ENCODE data around the gene CORO6.

GRCh38 chr17:29614349-29615047 lies 8.2 kb downstream of the CORO6 start:
- no peak for TF ChIP-seq CTCF (IDR thresholded peaks at IDR 0.05)
- no peak for TF ChIP-seq POLR2A (IDR thresholded peaks at IDR 0.05)

Data from breast epithelium (tissue), 3 donors.